Mucosa of stomach (tissue), 1 donor: ENCODE results near the gene KCNQ1OT1.

Experiments
- H3K27me3 ChIP-seq: one replicate; pipeline ENCODE4 v1.7.0; 2013; ENCODE audit warnings: mild to moderate bottlenecking, low read length; ENCODE audit not compliant: control insufficient read depth, insufficient read depth
- H3K36me3 ChIP-seq: one replicate; pipeline ENCODE4 v1.7.0; 2013; ENCODE audit warnings: low read length; ENCODE audit not compliant: control insufficient read depth, insufficient read depth
- H3K4me1 ChIP-seq: one replicate; pipeline ENCODE4 v1.7.0; 2013; ENCODE audit warnings: mild to moderate bottlenecking, low read length; ENCODE audit not compliant: control insufficient read depth, insufficient read depth
- H3K4me3 ChIP-seq: one replicate; pipeline ENCODE4 v1.7.0; 2013; ENCODE audit warnings: low read length
- H3K9ac ChIP-seq: one replicate; pipeline ENCODE4 v1.7.0; 2013; ENCODE audit warnings: mild to moderate bottlenecking, low read length, moderate library complexity
- H3K9me3 ChIP-seq: one replicate; pipeline ENCODE4 v1.7.0; 2013; ENCODE audit warnings: mild to moderate bottlenecking, low read length, moderate library complexity; ENCODE audit not compliant: control insufficient read depth
- donor health status: Pancreatic carcinoma.

The KCNQ1OT1 gene

DNA sequence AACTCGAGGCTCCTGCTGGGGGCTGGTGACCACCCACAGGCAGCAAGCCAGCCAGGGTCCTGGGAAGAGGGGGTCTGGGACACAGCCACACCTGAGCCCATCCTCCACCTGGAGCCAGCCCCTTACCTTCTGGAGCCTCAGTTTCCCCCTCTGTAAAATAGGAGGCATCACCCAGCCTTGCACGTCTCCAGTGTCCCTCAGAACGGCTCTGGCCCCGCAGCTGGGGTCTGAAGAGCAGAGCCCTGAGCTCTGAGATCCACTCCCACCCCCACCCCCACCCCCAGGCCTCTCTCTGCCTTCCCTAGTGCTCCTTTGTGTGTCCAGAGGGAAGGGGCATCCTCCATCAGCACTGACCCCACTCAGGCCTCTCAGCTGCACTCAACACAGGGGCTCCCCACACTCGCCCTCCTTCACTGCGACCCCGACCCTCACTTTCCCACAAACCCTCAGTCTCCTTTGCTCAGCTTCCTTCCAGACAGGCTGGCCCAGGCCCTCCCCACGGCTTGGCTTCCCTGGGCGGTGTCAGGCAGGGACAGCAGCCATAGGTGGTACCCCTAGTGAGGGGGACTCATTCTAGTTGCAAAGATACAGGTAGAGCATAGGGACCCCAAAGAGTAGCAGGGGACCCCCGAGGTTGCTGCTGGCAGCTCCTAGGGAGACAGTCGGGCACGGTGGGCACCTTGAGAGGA, 33.3 kb upstream of the KCNQ1OT1 start:
- Histone ChIP-seq H3K27me3 (peaks cover 8% of the 10 kb centered on the region), H3K4me3 (no peak overlapping the region), H3K36me3 (no peaks in the 10 kb centered on the region)

DNA sequence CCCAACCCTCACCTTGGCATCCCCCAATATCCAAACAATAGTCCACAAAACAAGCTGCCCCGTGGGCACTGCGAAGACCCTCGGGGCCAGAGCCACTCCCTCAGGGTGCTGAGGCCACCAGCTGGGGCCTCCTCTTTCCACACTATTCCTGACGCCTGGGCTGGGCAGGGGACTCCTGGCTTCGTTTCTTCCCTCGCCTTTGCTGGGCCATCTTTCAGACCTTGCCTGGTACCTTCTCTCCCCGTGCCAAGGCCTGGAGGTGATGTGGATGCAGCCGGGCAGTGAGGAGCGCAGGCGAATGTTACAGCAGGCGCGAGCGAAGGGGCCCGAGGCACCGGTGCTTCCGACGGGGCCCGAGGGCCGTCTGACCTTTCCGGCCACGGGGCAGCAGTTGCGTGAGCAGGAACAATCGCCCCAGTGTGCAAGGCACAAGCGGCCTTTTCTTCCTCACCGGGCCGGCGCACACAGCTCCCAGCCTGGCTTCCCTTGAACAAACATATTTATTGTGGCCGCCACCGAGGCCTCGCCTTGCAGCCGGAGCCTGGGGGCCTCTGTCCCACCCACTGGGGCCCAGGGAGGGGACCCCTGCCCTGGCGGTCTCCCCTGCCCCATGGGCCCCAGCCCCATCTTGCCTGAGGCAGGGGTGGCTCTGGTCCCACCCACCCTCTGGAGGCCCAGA, 32.6 kb upstream of the KCNQ1OT1 start:
- H3K9me3 ChIP-seq: no peaks in the 10 kb centered on the region
- no peak overlapping the region for H3K4me3 ChIP-seq
- H3K27me3 ChIP-seq: peaks cover 9% of the 10 kb centered on the region
- no peaks in the 10 kb centered on the region for H3K36me3 ChIP-seq
- no peak overlapping the region for H3K9ac ChIP-seq
- peaks cover 7% of the 10 kb centered on the region for H3K4me1 ChIP-seq

More for the DNA sequence above, 33.3 kb upstream of the KCNQ1OT1 start:
- Histone ChIP-seq H3K9me3 (no peaks in the 10 kb centered on the region), H3K9ac (no peak overlapping the region), H3K4me1 (peaks cover 13% of the 10 kb centered on the region)

DNA sequence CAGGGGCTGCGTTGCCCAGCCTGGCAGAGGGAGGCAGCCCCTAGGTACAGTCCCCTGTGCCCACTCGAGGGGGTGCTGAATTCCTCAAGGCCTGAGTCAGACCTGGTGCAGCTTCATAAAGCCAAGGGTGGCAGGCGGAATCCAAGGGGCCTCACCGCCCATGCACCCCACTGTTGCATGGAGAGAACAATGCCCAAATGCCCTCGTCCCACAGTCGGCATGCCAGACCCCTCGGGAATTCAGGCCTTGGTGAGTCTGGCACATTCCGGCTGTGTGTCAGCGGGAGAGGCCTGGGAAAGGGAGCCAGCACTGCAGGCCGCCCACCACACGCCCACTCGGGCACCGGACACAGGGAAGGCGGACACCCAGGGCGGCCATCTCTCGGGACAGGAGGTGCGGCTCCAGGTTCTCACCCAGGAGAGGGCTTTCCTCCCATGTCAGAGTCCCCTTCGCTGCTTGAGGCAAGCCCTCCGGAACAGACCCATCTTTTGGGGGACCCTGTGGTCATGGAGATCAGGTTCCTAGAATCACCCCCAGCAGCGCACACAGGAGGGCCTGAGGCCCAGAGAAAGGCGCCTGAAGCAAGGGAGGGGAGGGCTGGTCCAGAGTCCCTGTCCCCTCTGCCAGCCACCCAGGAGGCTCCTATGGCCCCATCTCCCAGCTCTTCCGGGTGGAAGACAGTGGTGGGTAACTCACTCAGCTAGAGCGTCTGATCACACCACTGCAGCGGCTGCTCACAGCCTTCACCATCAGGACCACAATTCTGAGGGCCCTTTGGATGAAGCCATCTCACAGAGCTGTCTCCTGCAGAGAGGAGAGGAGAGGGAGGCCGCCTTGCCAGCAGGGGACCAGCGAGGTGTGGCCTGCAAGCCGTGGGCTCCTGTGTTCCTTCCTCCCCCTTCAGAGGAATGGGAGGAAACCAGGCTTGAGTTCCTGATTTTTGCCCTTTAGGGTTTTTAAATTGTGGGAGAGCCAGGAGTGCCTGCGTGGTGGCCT, 31.6 kb upstream of the KCNQ1OT1 start:
- H3K9ac ChIP-seq: no peak overlapping the region

DNA sequence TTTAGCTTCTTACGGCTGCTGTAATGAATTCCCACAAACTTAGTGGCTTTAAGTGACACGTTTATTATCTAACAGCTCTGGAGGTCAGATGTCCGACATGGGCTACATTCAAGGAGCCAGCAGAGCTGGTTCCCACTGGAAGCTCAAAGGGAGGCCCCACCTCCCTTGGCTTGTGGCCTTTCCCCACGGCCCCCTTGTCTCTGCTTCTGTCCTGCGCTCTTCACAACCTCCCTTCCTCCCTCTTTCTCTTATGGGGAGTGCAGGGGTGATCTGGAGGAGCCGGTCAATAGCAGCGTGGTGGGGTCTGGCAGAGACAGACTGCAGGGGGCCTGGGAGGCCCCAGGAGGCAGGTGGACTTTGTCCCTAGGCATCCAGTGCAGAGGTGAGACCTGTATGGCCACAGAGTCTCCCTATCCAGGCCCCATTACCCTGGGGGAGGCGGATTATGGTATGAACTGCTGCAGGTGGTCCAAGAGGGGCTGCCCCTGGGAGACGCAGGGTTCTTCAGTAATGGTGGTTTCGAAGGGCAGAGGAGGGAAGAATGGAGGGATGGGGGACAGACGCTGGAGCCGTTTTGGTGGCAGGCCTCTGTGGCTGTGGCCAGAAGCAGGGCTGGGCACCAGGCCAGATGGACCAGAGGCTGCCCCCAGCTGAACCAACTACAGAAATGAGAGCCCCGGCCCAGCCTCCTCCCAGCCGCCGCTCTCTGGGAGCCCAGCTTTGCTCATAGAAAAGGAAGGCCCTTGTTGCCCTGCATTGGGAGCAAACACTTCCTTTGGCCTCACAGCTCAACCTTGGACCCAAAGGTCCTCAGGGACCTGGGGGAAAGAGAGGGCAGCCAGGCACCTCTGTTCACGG, 30.7 kb upstream of the KCNQ1OT1 start:
- Histone ChIP-seq H3K36me3 (no peaks in the 10 kb centered on the region), H3K9ac (no peak overlapping the region), H3K27me3 (peaks cover 9% of the 10 kb centered on the region), H3K4me1 (peaks cover 13% of the 10 kb centered on the region), H3K4me3 (no peak overlapping the region), H3K9me3 (no peaks in the 10 kb centered on the region)

More for the DNA sequence above, 31.6 kb upstream of the KCNQ1OT1 start:
- peaks cover 6% of the 10 kb centered on the region for H3K4me1 ChIP-seq
- H3K27me3 ChIP-seq: peaks cover 9% of the 10 kb centered on the region
- H3K9me3 ChIP-seq: no peaks in the 10 kb centered on the region
- H3K36me3 ChIP-seq: no peaks in the 10 kb centered on the region
- no peak overlapping the region for H3K4me3 ChIP-seq

DNA sequence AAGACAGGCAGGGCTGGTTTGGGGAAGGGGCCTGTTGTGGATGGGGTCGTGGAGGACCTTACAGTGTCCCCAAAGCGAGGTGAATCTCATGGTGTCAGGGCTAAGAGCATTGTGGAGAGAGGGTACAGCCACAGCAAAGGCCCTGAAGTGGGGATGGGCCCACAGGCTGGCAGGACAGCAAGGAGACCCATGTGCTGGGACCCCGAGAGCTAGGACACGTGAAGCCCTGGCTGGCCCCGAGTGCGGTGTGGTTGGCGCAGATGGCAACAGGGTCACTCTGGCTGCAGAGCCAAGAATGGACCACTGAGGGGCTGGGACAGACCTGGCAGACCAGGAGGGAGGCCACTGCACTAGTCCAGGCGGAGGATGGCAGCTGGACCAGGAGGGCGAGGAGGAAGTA, 30.0 kb upstream of the KCNQ1OT1 start:
- no peak overlapping the region for H3K9ac ChIP-seq
- peaks cover 16% of the 10 kb centered on the region for H3K4me1 ChIP-seq

DNA sequence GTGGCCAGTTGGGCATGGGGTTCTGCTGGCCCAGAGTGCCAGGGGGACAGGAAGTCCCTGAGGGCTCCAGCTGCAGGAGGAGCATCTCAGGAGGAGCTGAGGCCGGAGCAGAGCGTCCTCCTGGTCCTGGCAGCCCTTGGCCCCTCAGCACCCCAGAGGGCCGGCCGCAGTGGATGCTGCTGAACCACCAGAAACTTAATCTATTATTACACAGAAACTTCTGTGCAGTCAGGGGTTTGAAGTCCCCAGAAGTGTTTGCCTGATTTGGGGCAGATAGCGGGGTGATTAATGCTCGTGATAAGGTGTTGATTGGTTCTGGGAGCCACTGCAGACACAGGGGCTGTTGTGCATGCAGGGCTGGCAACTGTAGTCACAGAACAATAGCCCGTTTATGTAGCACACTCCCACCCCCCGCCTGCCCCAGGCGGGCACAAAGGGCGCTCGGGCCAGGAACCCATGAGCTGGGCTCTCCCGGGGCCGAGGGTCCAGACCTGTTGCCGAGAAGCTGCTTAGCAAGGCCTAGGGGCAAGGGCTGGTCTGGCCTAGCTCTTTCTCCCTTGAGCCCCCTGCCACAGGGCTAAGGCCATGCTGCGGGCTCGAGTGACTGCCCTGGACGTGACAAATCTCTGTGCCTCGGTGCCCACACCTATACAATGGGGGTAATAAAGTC, 29.0 kb upstream of the KCNQ1OT1 start:
- peaks cover 16% of the 10 kb centered on the region for H3K4me1 ChIP-seq
- H3K4me3 ChIP-seq: no peak overlapping the region
- no peak overlapping the region for H3K9ac ChIP-seq
- H3K9me3 ChIP-seq: no peaks in the 10 kb centered on the region
- H3K27me3 ChIP-seq: peaks cover 9% of the 10 kb centered on the region
- H3K36me3 ChIP-seq: no peaks in the 10 kb centered on the region

More for the DNA sequence above, 30.0 kb upstream of the KCNQ1OT1 start:
- H3K36me3 ChIP-seq: no peaks in the 10 kb centered on the region
- no peaks in the 10 kb centered on the region for H3K9me3 ChIP-seq
- H3K27me3 ChIP-seq: peaks cover 9% of the 10 kb centered on the region
- no peak overlapping the region for H3K4me3 ChIP-seq

- Histone ChIP-seq H3K36me3 (no peaks in the 10 kb centered on the region), H3K9ac (no peak overlapping the region), H3K27me3 (peaks cover 9% of the 10 kb centered on the region), H3K4me1 (peaks cover 16% of the 10 kb centered on the region), H3K9me3 (no peaks in the 10 kb centered on the region), H3K4me3 (no peak overlapping the region)
These were observed 28.4 kb upstream of the KCNQ1OT1 start for GRCh38 chr11:2728128-2728662.

GRCh38 chr11:2726964-2727363, 27.2 kb upstream of the KCNQ1OT1 start:
- H3K27me3 ChIP-seq: peaks cover 9% of the 10 kb centered on the region
- H3K4me1 ChIP-seq: peaks cover 16% of the 10 kb centered on the region
- H3K4me3 ChIP-seq: no peak overlapping the region
- no peak overlapping the region for H3K9ac ChIP-seq
- no peaks in the 10 kb centered on the region for H3K9me3 ChIP-seq
- H3K36me3 ChIP-seq: no peaks in the 10 kb centered on the region

DNA sequence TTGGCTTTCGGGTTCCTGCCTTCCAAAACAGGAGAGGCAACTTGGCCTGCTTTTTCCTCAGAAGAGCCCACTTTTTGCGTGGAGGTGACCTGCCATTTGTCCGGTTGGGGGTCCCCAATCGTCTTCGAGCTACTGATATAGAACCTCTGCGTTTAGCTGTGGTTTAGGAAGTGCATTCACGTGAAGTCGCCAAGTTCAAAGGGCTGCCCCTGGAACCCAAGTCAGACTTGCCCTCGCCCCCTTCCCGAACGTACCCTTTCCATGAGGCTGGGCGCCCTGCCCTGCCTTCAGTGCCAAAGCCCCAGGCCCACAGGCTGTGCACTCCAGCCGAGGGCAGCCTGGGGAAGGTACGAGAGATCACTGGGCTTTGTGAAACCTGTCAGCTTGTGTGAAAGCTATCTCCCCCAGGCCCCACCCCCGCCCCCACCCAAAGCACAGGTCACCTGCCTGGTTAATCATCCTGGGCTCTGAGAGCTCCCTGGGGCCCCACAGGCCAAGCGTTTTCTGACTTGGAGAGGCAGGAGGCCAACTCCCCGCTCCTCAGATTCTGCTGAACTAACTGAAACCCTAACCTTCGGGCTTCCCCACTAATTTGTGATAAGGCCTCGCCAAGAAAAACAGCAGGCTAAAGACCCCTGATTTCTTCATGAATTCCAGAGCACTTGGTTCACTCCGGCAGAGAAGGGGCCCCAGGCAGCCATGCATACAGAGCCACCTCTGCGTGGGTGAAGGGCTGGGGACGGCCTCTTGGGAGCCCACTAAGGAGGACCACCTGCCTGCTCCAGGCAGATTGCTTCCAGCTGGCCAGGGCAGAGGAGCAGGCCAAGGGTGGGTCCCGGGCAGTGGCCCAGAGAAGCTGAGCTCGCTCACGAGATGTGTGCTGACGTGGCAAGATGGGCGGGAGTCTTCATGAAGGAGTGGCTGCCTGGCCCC, 25.8 kb upstream of the KCNQ1OT1 start:
- no peak overlapping the region for H3K9ac ChIP-seq
- no peaks in the 10 kb centered on the region for H3K36me3 ChIP-seq
- no peaks in the 10 kb centered on the region for H3K9me3 ChIP-seq
- H3K4me1 ChIP-seq: peaks cover 16% of the 10 kb centered on the region
- H3K4me3 ChIP-seq: no peak overlapping the region
- H3K27me3 ChIP-seq: peaks cover 9% of the 10 kb centered on the region
